Stimulated activated CD4-positive, alpha-beta T cell treated with anti-CD3 and anti-CD28 coated beads, Interleukin-1b, Interleukin-23, amount 100 ng/mL, for 4 hours (primary cell): ENCODE measurements around the gene SOX12.

Experiments used
- DNase-seq, 2 donors: peaks; one replicate each; pipeline ENCODE4 v3.0.0-alpha.2; 2020; ENCODE audit warnings: low read depth in 2 of 2

SOX12 gene

GRCh38 chr20:301886-302848 is 23.2 kb upstream of the SOX12 start:
- DNase-seq = no peak

- no peak for DNase-seq
These were observed 19.6 kb upstream of the SOX12 start for GRCh38 chr20:305745-306144.

GRCh38 chr20:308427-309038 is 16.8 kb upstream of the SOX12 start:
- no peak for DNase-seq

GRCh38 chr20:309306-309840 is 16.0 kb upstream of the SOX12 start:
- DNase-seq = no peak

- DNase-seq = peak; percentile 56 to 77
These were observed 15.3 kb upstream of the SOX12 start for GRCh38 chr20:309841-310644.

- no peak for DNase-seq
These were observed 14.7 kb upstream of the SOX12 start for GRCh38 chr20:310645-311044.

- DNase-seq = no peak
These were observed 13.7 kb upstream of the SOX12 start for GRCh38 chr20:311609-312008.

GRCh38 chr20:312067-312466 is 13.3 kb upstream of the SOX12 start:
- DNase-seq = no peak

- no peak for DNase-seq
These were observed 12.5 kb upstream of the SOX12 start for GRCh38 chr20:312866-313265.

- DNase-seq = no peak
These were observed 11.9 kb upstream of the SOX12 start for GRCh38 chr20:313402-313801.

GRCh38 chr20:313948-314347 is 11.4 kb upstream of the SOX12 start:
- DNase-seq = no peak

- no peak for DNase-seq
These were observed 8.9 kb upstream of the SOX12 start for GRCh38 chr20:316316-317068.

GRCh38 chr20:324177-325044 is 941 bp upstream of the SOX12 start:
- DNase-seq = peak; percentile 90 to 96

GRCh38 chr20:325889-326644 is 715 bp downstream of the SOX12 start:
- DNase-seq = peak in 1 of 2 donors; percentile 39

- no peak for DNase-seq
These were observed 1.4 kb downstream of the SOX12 start for GRCh38 chr20:326645-327185.

- DNase-seq = peak; percentile 64 to 68
These were observed 2.1 kb downstream of the SOX12 start for GRCh38 chr20:327186-328026.

GRCh38 chr20:328027-328974 is 2.9 kb downstream of the SOX12 start:
- DNase-seq = no peak
